Glutamatergic neuron (in vitro differentiated cells): Measurements from ENCODE around the gene CCDC33. TPM values are rescaled to one million over a fixed set of nuclear protein-coding genes. Genes with fewer than 3 reads are reported as not detected.

Source experiments
- DNase-seq: peaks from one replicate; pipeline ENCODE4 v3.0.0; 2022
- H3K27ac Mint-ChIP-seq: one replicate; pipeline ENCODE4 v1.8.0; 2020; ENCODE audit warnings: mild to moderate bottlenecking, mixed read lengths, inconsistent platforms; ENCODE audit not compliant: unreplicated experiment
- H3K27me3 Mint-ChIP-seq: one replicate; pipeline ENCODE4 v1.8.0; 2020; ENCODE audit warnings: mild to moderate bottlenecking, moderate library complexity, mixed read lengths, inconsistent platforms; ENCODE audit not compliant: unreplicated experiment
- H3K36me3 Mint-ChIP-seq: one replicate; pipeline ENCODE4 v1.8.0; 2020; ENCODE audit warnings: mild to moderate bottlenecking, mixed read lengths, inconsistent platforms; ENCODE audit not compliant: unreplicated experiment
- H3K4me1 Mint-ChIP-seq: one replicate; pipeline ENCODE4 v1.8.0; 2020; ENCODE audit warnings: mild to moderate bottlenecking, low read depth, mixed read lengths, inconsistent platforms; ENCODE audit not compliant: unreplicated experiment
- H3K4me3 Mint-ChIP-seq: one replicate; pipeline ENCODE4 v1.8.0; 2020; ENCODE audit warnings: mild to moderate bottlenecking, mixed read lengths, inconsistent platforms; ENCODE audit not compliant: unreplicated experiment
- H3K9me3 Mint-ChIP-seq: one replicate; pipeline ENCODE4 v1.8.0; 2020; ENCODE audit warnings: mild to moderate bottlenecking, moderate library complexity, mixed read lengths, inconsistent platforms; ENCODE audit not compliant: unreplicated experiment
- CTCF ChIP-seq: fragments of 200-600 bp; sonication (generic); IDR thresholded peaks from one replicate; pipeline ENCODE4 v1.5.0; 2021; ENCODE audit not compliant: partially characterized antibody, unreplicated experiment
- total RNA-seq: library from RNA; stranded (reverse); fragmentation: NEBNext Ultra II Directional; extraction: Animal tissue kit (Norgen Biotek cat#: 25700); gene quantifications from one replicate; pipeline ENCODE4 v1.2.1, GENCODE V29; 2021; ENCODE audit not compliant: unreplicated experiment

Gene CCDC33
- total RNA-seq, 1 donor from 2014 or later = 0.49 TPM

GRCh38 chr15:74233373-74233772 is 2.8 kb upstream of the CCDC33 start:
- DNase-seq = no peak
- H3K9me3 Mint-ChIP-seq = peaks cover 2% of the 10 kb centered on the region
- no peaks in the 10 kb centered on the region for H3K36me3 Mint-ChIP-seq
- H3K27me3 Mint-ChIP-seq = peaks cover 12% of the 10 kb centered on the region
- no peak for TF ChIP-seq CTCF
- H3K27ac Mint-ChIP-seq = no peak overlapping the region
- no peak overlapping the region for H3K4me3 Mint-ChIP-seq
- H3K4me1 Mint-ChIP-seq = peaks cover 30% of the 10 kb centered on the region

- no peak for TF ChIP-seq CTCF
- Mint-ChIP-seq H3K4me1 (peaks cover 28% of the 10 kb centered on the region), H3K27ac (no peak overlapping the region), H3K36me3 (no peaks in the 10 kb centered on the region), H3K27me3 (peaks cover 11% of the 10 kb centered on the region), H3K9me3 (peaks cover 2% of the 10 kb centered on the region), H3K4me3 (no peak overlapping the region)
- no peak for DNase-seq
These were observed 2.1 kb upstream of the CCDC33 start for GRCh38 chr15:74233851-74234597.

GRCh38 chr15:74234598-74234875 is 1.6 kb upstream of the CCDC33 start:
- no peak for TF ChIP-seq CTCF
- H3K4me1 Mint-ChIP-seq = peaks cover 32% of the 10 kb centered on the region
- H3K27me3 Mint-ChIP-seq = peaks cover 11% of the 10 kb centered on the region
- no peaks in the 10 kb centered on the region for H3K36me3 Mint-ChIP-seq
- no peak overlapping the region for H3K27ac Mint-ChIP-seq
- no peak overlapping the region for H3K4me3 Mint-ChIP-seq
- peaks cover 2% of the 10 kb centered on the region for H3K9me3 Mint-ChIP-seq
- no peak for DNase-seq

- Mint-ChIP-seq H3K27me3 (peaks cover 3% of the 10 kb centered on the region), H3K4me3 (no peak overlapping the region), H3K4me1 (peaks cover 19% of the 10 kb centered on the region), H3K27ac (no peak overlapping the region), H3K9me3 (peaks cover 2% of the 10 kb centered on the region), H3K36me3 (no peaks in the 10 kb centered on the region)
- DNase-seq = no peak
- no peak for TF ChIP-seq CTCF
These were observed 3.1 kb downstream of the CCDC33 start for GRCh38 chr15:74239051-74239705.

- H3K4me1 Mint-ChIP-seq = peaks cover 20% of the 10 kb centered on the region
- DNase-seq = no peak
These were observed 4.0 kb downstream of the CCDC33 start for GRCh38 chr15:74240002-74240568.

More at GRCh38 chr15:74240002-74240568, 4.0 kb downstream of the CCDC33 start:
- H3K27ac Mint-ChIP-seq = no peak overlapping the region
- no peak overlapping the region for H3K4me3 Mint-ChIP-seq
- no peak for TF ChIP-seq CTCF
- H3K27me3 Mint-ChIP-seq = peaks cover 10% of the 10 kb centered on the region
- H3K36me3 Mint-ChIP-seq = no peaks in the 10 kb centered on the region
- peaks cover 6% of the 10 kb centered on the region for H3K9me3 Mint-ChIP-seq
